GM23338 (cell line): ENCODE data around the gene ALCAM. TPM values are rescaled to one million over a fixed set of nuclear protein-coding genes. Genes with fewer than 3 reads are reported as not detected.

ENCODE experiments used
- ATAC-seq: fragments of 200-7000 bp; cut with Tn5 transposase; 3 replicates; pipeline ENCODE4 v1.9.1; 2020
- DNase-seq: peaks from one replicate; pipeline ENCODE4 v3.0.0-alpha.2; 2015; ENCODE audit warnings: low spot score
- H2AFZ ChIP-seq: fragments of 200-600 bp; sonication (generic); 2 replicates; pipeline ENCODE4 v1.8.0; 2016; ENCODE audit warnings: antibody characterized with exemption, mild to moderate bottlenecking, moderate library complexity
- H3F3A ChIP-seq: fragments of 200-600 bp; sonication (generic); replicated peaks from 2 replicates; pipeline ENCODE4 v1.8.0; 2017; ENCODE audit warnings: antibody characterized with exemption, mixed run types, low read depth
- H3K27ac ChIP-seq: fragments of 200-600 bp; sonication (generic); 2 replicates; pipeline ENCODE4 v1.6.1; 2016; ENCODE audit warnings: low read depth
- H3K27me3 ChIP-seq: fragments of 200-600 bp; sonication (generic); 2 replicates; pipeline ENCODE4 v1.8.0; 2016; ENCODE audit warnings: mild to moderate bottlenecking, mixed run types, moderate library complexity; ENCODE audit not compliant: insufficient read depth
- H3K36me3 ChIP-seq: fragments of 200-600 bp; sonication (generic); 2 replicates; pipeline ENCODE4 v1.8.0; 2016; ENCODE audit warnings: mild to moderate bottlenecking; ENCODE audit not compliant: insufficient read depth
- H3K4me1 ChIP-seq: fragments of 200-600 bp; sonication (generic); 2 replicates; pipeline ENCODE4 v1.8.0; 2016; ENCODE audit warnings: mild to moderate bottlenecking, moderate library complexity; ENCODE audit not compliant: insufficient read depth
- H3K4me2 ChIP-seq: fragments of 200-600 bp; sonication (generic); 2 replicates; pipeline ENCODE4 v1.7.1; 2017; ENCODE audit warnings: mixed run types
- H3K4me3 ChIP-seq: fragments of 200-600 bp; sonication (generic); 2 replicates; pipeline ENCODE4 v1.6.1; 2016; ENCODE audit warnings: mixed run types
- H3K79me2 ChIP-seq: fragments of 200-600 bp; sonication (generic); replicated peaks from 2 replicates; pipeline ENCODE4 v1.8.0; 2017; ENCODE audit warnings: mild to moderate bottlenecking; ENCODE audit not compliant: insufficient read depth
- H3K9me2 ChIP-seq: fragments of 200-600 bp; sonication (generic); 2 replicates; pipeline ENCODE4 v1.8.0; 2017; ENCODE audit not compliant: insufficient read depth
- H4K20me1 ChIP-seq: fragments of 200-600 bp; sonication (generic); replicated peaks from 2 replicates; pipeline ENCODE4 v1.8.0; 2017; ENCODE audit warnings: mild to moderate bottlenecking; ENCODE audit not compliant: insufficient read depth
- H3K27ac Mint-ChIP-seq: 2 replicates; pipeline ENCODE4 v1.8.0; 2020; ENCODE audit warnings: inconsistent platforms, mild to moderate bottlenecking, moderate library complexity, mixed read lengths
- H3K27me3 Mint-ChIP-seq: 3 replicates; pipeline ENCODE4 v1.8.0; 2022; ENCODE audit warnings: low read depth, mild to moderate bottlenecking, moderate library complexity, mixed read lengths, inconsistent platforms; ENCODE audit not compliant: insufficient read depth, poor library complexity
- H3K36me3 Mint-ChIP-seq: 3 replicates; pipeline ENCODE4 v1.8.0; 2021; ENCODE audit warnings: low read depth, mild to moderate bottlenecking, inconsistent platforms, moderate library complexity, mixed read lengths
- H3K4me1 Mint-ChIP-seq: 3 replicates; pipeline ENCODE4 v1.8.0; 2020; ENCODE audit warnings: mild to moderate bottlenecking, inconsistent platforms, mixed read lengths
- H3K4me3 Mint-ChIP-seq: 3 replicates; pipeline ENCODE4 v1.8.0; 2021; ENCODE audit warnings: moderate library complexity, mild to moderate bottlenecking, inconsistent platforms, mixed read lengths
- H3K9me3 Mint-ChIP-seq: 3 replicates; pipeline ENCODE4 v1.8.0; 2020; ENCODE audit warnings: moderate library complexity, mild to moderate bottlenecking, inconsistent platforms, mixed read lengths
- CREB1 ChIP-seq: fragments of 250-450 bp; sonication (Bioruptor Pico); IDR thresholded peaks from 2 replicates; pipeline ENCODE4 v1.5.0; 2020; ENCODE audit warnings: low read depth, mild to moderate bottlenecking, moderate library complexity
- CTCF ChIP-seq, 2 experiments: fragments of 200-600 bp in 1 of 2; sonication (generic) in 1 of 2; conservative IDR thresholded peaks; 2 replicates each; pipeline versions ENCODE4 v1.5.1 to v1.6.1; 2016 to 2017; ENCODE audit warnings: antibody characterized with exemption in 2 of 2, low read depth in 2 of 2, mild to moderate bottlenecking in 2 of 2, moderate library complexity in 1 of 2
- ETS1 ChIP-seq: IDR thresholded peaks from 2 replicates; pipeline ENCODE4 v1.6.1; 2016; ENCODE audit warnings: antibody characterized with exemption
- EZH2 ChIP-seq: fragments of 200-600 bp; sonication (generic); IDR thresholded peaks from one replicate; pipeline ENCODE4 v1.8.0; 2017; ENCODE audit warnings: antibody characterized with exemption, mild to moderate bottlenecking, low read depth; ENCODE audit not compliant: unreplicated experiment
- EZH2phosphoT487 ChIP-seq: fragments of 200-600 bp; sonication (generic); IDR thresholded peaks from one replicate; pipeline ENCODE4 v1.8.1; 2018; ENCODE audit warnings: antibody characterized with exemption; ENCODE audit not compliant: unreplicated experiment
- JUNB ChIP-seq: IDR thresholded peaks from one replicate; pipeline ENCODE4 v1.6.1; 2016; ENCODE audit warnings: antibody characterized with exemption; ENCODE audit not compliant: unreplicated experiment
- NANOG ChIP-seq: IDR thresholded peaks from 2 replicates; pipeline ENCODE4 v1.6.1; 2016; ENCODE audit warnings: antibody characterized with exemption, borderline replicate concordance
- POLR2AphosphoS5 ChIP-seq: IDR thresholded peaks from 2 replicates; pipeline ENCODE4 v1.6.1; 2016; ENCODE audit warnings: antibody characterized with exemption, low read depth
- REST ChIP-seq: IDR thresholded peaks from one replicate; pipeline ENCODE4 v1.6.1; 2018; ENCODE audit warnings: antibody characterized with exemption; ENCODE audit not compliant: unreplicated experiment
- STAT1 ChIP-seq: IDR thresholded peaks from one replicate; pipeline ENCODE4 v1.6.1; 2016; ENCODE audit warnings: antibody characterized with exemption; ENCODE audit not compliant: unreplicated experiment
- ZNF114 ChIP-seq: fragments of 250-450 bp; sonication (Bioruptor Pico); IDR thresholded peaks from 2 replicates; pipeline ENCODE4 v1.5.0; 2020; ENCODE audit warnings: mild to moderate bottlenecking, moderate library complexity
- ZNF331 ChIP-seq: fragments of 250-450 bp; sonication (Bioruptor Pico); IDR thresholded peaks from 2 replicates; pipeline ENCODE4 v1.5.0; 2020; ENCODE audit warnings: low read depth, mild to moderate bottlenecking, moderate library complexity
- ZNF462 ChIP-seq: fragments of 250-450 bp; sonication (Bioruptor Pico); IDR thresholded peaks from 2 replicates; pipeline ENCODE4 v1.5.0; 2020; ENCODE audit warnings: mild to moderate bottlenecking, moderate library complexity
- polyA plus RNA-seq: library from polyadenylated mRNA; unstranded; fragments of >200 nt; fragmentation: Nextera tagmentation; extraction: Ambion mirVana; gene quantifications from 2 replicates; pipeline ENCODE4 v1.2.1, GENCODE V29; 2016
- total RNA-seq: library from RNA; depleted of rRNA; stranded (reverse); fragments of >200 nt; shearing (Covaris generic); gene quantifications from 2 replicates; pipeline ENCODE4 v1.2.3, GENCODE V29; 2014

The ALCAM gene
- total and polyA plus RNA-seq, 2 experiments from 2014 or later, result 11.3 to 36.0 TPM

- no peak overlapping the region for H3K27ac Mint-ChIP-seq
- Histone ChIP-seq H3F3A (no peaks in the 10 kb centered on the region), H3K4me3 (no peak overlapping the region), H3K36me3 (no peaks in the 10 kb centered on the region), H3K4me2 (no peak overlapping the region), H3K9me2 (no peaks in the 10 kb centered on the region), H2AFZ (no peak overlapping the region), H4K20me1 (no peaks in the 10 kb centered on the region), H3K27ac (no peak overlapping the region), H3K27me3 (no peaks in the 10 kb centered on the region), H3K79me2 (no peaks in the 10 kb centered on the region), H3K4me1 (peaks cover 31% of the 10 kb centered on the region)
- TF ChIP-seq REST, result no peak
- TF ChIP-seq EZH2, result no peak
- no peak for TF ChIP-seq NANOG
- no peak for TF ChIP-seq EZH2phosphoT487
- no peak for TF ChIP-seq CREB1
- no peak for TF ChIP-seq STAT1
- TF ChIP-seq ZNF114 (CRISPR knock-in tag), result no peak
- TF ChIP-seq ZNF462 (CRISPR knock-in tag), result no peak
- TF ChIP-seq POLR2AphosphoS5, result no peak
- no peak for TF ChIP-seq CTCF (conservative IDR thresholded peaks at IDR 0.05; ENCODE audit: low read depth in 2 of 2)
- no peak for TF ChIP-seq ZNF331 (CRISPR knock-in tag)
- no peak for TF ChIP-seq JUNB
- no peak for TF ChIP-seq ETS1
- ATAC-seq (no peak), DNase-seq (no peak)
- H3K36me3 Mint-ChIP-seq, result no peaks in the 10 kb centered on the region
- peaks cover 40% of the 10 kb centered on the region for H3K4me1 Mint-ChIP-seq
- H3K27me3 Mint-ChIP-seq, result no peaks in the 10 kb centered on the region
- no peak overlapping the region for H3K4me3 Mint-ChIP-seq
- H3K9me3 Mint-ChIP-seq, result no peaks in the 10 kb centered on the region
Observed at GRCh38 chr3:105512061-105512460, 145.4 kb downstream of the ALCAM start.
